ENCODE results near the gene TPSG1.
"Not testable (repeated sequence)": the region's sequence is repeated elsewhere in the genome, so short reads cannot be mapped to it uniquely, and the experiment has no call there.

Gene TPSG1

DNA sequence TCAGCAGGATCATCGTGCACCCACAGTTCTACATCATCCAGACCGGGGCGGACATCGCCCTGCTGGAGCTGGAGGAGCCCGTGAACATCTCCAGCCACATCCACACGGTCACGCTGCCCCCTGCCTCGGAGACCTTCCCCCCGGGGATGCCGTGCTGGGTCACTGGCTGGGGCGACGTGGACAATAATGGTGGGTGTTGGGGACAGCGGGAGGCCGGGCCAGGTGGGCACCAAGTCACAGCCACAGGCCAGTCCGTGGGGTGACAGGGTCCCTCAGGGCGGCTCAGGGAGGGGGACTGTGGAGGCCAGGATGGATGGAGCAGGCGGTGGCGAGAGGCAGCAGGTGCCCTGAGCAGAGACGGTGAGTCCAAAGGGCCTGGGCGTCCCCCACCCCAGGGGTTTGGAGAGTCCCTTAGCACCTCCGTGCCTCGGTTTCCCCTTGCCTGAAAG lies 31.8 kb upstream of the TPSG1 start:
- no peak for DNase-seq (ENCODE audit: low read depth)

DNA sequence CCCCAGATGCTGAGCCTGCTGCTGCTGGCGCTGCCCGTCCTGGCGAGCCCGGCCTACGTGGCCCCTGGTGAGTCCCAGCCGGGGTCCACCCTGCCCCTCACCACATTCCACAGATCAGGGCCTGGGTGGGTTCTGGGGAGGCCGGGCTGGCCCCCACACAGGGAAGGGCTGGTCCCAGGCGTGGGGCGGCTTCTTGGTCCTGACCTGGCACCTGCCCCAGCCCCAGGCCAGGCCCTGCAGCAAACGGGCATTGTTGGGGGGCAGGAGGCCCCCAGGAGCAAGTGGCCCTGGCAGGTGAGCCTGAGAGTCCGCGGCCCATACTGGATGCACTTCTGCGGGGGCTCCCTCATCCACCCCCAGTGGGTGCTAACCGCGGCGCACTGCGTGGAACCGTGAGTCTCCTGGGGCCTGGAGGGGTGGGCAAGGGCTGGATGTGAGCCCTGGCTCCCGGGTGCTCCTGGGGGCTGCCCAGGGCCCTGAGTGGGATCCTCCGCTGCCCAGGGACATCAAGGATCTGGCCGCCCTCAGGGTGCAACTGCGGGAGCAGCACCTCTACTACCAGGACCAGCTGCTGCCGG lies 31.3 kb upstream of the TPSG1 start:
- not testable (repeated sequence) for DNase-seq (ENCODE audit: low read depth)

GRCh38 chr16:1255276-1256122 lies 30.4 kb upstream of the TPSG1 start, which contains the start of gene TPSD1:
TSS of gene TPSD1 (plus strand) at chr16:1256069. CDS start at chr16:1256281, 212 bp downstream.
- DNase-seq (ENCODE audit: low read depth): not testable (repeated sequence)

- DNase-seq (ENCODE audit: low read depth): not testable (repeated sequence)
These were observed 29.8 kb upstream of the TPSG1 start for GRCh38 chr16:1254821-1255220.

- not testable (repeated sequence) for DNase-seq (ENCODE audit: low read depth)
These were observed 28.8 kb upstream of the TPSG1 start for GRCh38 chr16:1253701-1254364.

GRCh38 chr16:1249031-1249755 lies 24.1 kb upstream of the TPSG1 start:
- not testable (repeated sequence) for DNase-seq (ENCODE audit: low read depth)

DNA sequence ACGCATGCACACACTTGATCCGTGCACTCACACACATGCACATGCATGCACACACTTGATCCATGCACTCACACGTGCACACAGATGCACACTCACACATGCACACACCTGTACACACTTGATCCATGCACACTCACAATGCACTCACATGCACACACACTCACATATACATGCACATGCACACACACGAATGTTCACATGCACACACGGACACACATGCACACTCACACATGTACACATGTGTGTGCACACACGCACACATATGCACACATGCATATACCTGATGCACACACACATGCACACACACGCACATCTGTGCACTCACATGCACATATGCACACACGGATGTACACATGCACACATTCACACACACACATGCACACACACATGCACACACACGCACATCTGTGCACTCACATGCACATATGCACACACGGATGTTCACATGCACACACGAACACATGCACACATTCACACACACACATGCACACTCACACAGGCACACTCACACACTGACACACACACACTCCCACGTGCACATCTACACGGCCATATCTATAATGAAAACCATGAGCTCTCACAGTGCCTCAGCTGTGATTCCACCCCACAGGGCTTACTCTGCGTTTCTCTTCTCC lies 23.0 kb upstream of the TPSG1 start:
- not testable (repeated sequence) for DNase-seq (ENCODE audit: low read depth)

- DNase-seq (ENCODE audit: low read depth): no peak
These were observed 20.5 kb upstream of the TPSG1 start for GRCh38 chr16:1245452-1246020.

DNA sequence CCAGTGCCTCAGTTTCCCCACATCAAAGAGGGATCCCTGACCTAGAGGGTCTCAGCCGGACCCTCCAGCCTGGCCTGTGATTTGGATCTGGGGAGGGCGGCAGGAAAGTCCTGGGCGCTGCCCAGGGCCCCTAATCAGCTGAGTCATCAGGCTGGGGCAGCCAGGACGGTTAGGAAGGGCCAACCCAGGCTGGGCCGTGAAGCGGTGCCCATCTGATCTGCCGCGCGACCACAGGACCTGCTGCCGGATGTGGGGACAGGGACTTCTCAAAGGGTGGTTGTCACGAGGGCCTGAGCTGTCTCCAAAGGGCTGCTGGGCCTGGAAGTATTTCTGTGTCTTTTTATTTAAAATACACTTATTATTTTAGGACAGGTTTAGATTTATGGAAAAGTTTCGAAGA lies 19.8 kb upstream of the TPSG1 start:
- DNase-seq (ENCODE audit: low read depth): no peak

DNA sequence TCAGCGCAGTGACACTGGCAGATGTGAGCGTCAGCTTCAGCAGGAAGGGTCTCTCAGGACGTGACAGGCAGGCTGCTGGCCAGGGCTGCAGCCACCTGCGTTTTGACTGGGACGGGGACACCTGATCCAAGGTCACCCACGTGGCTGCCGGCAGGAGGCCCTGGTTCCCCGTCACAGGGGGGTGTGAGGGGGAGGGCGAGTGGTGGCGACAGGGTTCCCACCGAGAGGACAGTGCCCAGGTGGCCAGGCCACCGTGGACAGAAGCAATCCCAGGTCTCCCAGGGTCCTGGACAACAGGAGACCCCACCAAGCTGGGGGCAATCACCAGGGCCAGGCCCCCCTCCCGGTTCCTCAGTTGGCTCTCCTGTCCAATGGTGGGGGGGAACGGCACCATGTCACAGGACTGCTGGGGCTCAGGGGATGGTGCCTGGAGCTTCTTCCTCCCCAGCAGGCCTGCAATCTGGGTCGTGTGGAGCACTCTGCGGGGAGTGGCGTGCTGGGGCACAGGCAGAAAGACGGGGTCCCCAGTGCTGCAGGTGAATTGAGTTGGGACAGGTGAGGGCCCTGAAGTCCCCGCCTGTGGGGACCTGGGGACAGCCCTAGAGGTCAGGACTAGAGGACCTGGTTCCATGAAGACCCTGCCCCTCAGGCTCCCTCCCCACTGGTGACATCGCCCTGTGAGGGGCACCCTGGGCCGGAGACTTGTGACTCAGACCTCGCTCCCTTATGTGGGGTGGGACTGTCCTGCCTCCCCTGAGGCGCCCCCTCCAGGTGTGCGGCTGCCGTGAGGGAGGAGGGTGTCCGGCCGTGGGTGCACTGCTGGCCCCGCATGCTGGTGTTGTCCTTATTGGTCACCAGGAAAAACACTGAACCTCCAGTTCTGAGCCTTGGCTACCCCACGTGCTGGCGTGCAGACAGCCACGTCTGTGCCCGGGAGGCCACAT lies 19.1 kb upstream of the TPSG1 start:
- DNase-seq (ENCODE audit: low read depth): not testable (repeated sequence)

DNA sequence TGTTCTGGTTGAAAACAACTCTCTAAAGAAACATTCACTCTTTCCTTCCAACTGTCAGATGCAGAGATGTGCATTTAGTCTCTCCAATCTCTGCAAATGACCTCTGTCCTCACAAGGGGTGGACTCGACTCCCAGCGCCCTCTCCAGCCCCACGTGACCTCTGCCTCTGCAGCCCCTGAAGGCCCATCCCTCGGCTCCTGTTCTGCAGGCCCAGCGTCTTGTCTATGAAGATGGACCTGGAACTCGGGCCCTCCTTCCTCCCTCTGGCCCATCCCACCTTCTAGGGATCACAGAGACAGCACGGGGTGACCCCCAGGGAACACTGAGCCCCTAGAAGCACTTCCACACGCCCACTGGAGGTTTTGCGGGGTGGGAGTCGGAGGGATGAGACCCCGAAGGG lies 18.3 kb upstream of the TPSG1 start:
- DNase-seq (ENCODE audit: low read depth): not testable (repeated sequence)

GRCh38 chr16:1241081-1241480 lies 16.0 kb upstream of the TPSG1 start:
- not testable (repeated sequence) for DNase-seq (ENCODE audit: low read depth)

DNA sequence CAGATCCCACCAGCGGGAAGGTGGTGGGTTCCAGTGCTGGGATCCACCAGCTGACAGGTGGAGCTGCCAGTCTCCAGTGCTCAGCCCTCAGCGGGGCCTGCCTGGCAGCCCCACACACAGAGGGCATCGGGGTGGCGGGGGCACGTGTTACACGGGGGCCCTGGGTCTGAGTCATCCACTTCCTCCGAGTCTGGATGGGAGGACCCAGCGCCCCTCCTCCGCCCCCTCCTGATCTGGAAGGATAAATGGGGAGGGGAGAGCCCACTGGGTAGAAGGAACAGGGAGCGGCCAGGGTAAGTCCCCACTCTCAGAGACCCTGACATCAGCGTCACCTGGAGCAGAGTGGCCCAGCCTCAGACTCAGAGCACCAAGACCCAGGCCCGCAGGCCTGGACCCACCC lies 15.4 kb upstream of the TPSG1 start, which contains the start of gene TPSAB1:
TPSAB1 (plus strand) TSS at position 270 of the 400 bp plus-strand sequence. CDS start 234 bp downstream, outside the sequence.
- not testable (repeated sequence) for DNase-seq (ENCODE audit: low read depth)

- DNase-seq (ENCODE audit: low read depth): not testable (repeated sequence)
These were observed 14.5 kb upstream of the TPSG1 start for GRCh38 chr16:1239575-1239974.

GRCh38 chr16:1238909-1239308 lies 13.8 kb upstream of the TPSG1 start:
- DNase-seq (ENCODE audit: low read depth): not testable (repeated sequence)

- no peak for DNase-seq (ENCODE audit: low read depth)
These were observed 12.9 kb upstream of the TPSG1 start for GRCh38 chr16:1237990-1238389.

- not testable (repeated sequence) for DNase-seq (ENCODE audit: low read depth)
These were observed 11.6 kb upstream of the TPSG1 start for GRCh38 chr16:1236659-1237058.

DNA sequence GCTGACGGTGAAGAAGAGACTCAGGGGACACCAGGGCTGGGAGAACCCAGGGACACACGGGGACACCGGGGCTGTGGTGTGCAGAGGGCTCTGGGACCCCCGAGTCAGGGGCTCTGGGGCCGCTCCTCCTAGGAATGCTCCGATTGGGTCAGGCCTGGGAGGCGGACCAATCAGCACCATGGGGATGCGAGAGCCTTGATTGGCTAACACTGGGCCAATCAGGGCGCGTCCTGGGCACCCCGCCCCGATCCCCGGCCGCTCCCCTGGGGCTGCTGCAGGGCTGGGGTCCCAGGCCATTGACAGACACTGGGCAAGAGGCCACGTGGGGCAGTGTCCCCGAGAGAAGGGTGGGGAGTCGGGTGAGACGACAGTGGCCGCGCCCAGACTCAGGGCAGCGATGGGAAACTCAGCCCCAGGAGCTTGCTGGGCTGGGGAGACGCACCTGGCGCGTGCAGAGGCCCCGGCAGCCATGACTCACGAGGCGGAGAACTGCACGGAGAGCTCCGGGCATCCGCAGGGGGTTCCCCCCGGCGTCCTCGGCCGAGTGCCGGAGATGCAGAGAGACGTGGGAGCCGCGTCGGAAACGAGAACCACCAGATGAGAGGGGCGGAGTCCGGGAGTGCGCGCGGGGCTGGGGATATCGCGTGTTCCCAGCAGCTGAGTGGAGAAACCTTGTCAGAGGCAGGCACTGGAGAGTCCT lies 7.1 kb upstream of the TPSG1 start:
- not testable (repeated sequence) for DNase-seq (ENCODE audit: low read depth)

DNA sequence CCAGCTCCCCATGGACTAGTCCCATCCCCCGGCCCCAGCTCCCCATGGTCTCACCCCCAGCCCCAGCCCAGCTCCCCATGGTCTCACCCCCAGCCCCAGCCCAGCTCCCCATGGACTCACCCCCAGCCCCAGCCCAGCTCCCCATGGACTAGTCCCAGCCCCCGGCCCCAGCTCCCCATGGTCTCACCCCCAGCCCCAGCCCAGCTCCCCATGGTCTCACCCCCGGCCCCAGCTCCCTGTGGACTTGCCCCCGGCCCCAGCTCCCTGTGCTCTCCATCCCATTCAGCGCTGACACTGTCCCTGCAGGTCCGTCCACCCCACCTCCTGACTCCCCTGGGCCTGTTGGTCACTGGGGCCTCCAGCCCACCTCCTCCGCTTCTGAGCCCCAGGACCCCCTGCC lies 6.2 kb upstream of the TPSG1 start:
- DNase-seq (ENCODE audit: low read depth): not testable (repeated sequence)
